Activated naive CD8-positive, alpha-beta T cell treated with anti-CD3 and anti-CD28 coated beads, Interleukin-2, amount 10 ng/mL, durations not matched to agents 7 days and 5 days (primary cell): Measurements from ENCODE around the gene NSMF. TPM values are rescaled to one million over a fixed set of nuclear protein-coding genes. Genes with fewer than 3 reads are reported as not detected.
A peak's percentile ranks its signal among the peaks of the same experiment; 100 is the strongest.

Experiments
- ATAC-seq: fragments of 150-1000 bp; cut with Tn5 transposase; one replicate; pipeline ENCODE4 v1.10.0; 2021; ENCODE audit warnings: low read depth, moderate library complexity
- POLR2A ChIA-PET: fragments of 350-600 bp; sonication (Branson Sonifier 250); formaldehyde crosslinking; loops from one replicate; lab custom pipeline; 2021; ENCODE audit warnings: antibody characterized with exemption; lab: Charles Lee
- DNase-seq: peaks from one replicate; pipeline ENCODE4 v3.0.0; 2021
- H3K27ac Mint-ChIP-seq: one replicate; pipeline ENCODE4 v1.8.0; 2022; ENCODE audit warnings: mild to moderate bottlenecking, mixed read lengths
- H3K27me3 Mint-ChIP-seq: one replicate; pipeline ENCODE4 v1.8.0; 2022; ENCODE audit warnings: mild to moderate bottlenecking, moderate library complexity, mixed read lengths
- H3K36me3 Mint-ChIP-seq: one replicate; pipeline ENCODE4 v1.8.0; 2021; ENCODE audit warnings: mild to moderate bottlenecking, mixed read lengths
- H3K4me1 Mint-ChIP-seq: one replicate; pipeline ENCODE4 v1.8.0; 2021; ENCODE audit warnings: mixed read lengths
- H3K4me3 Mint-ChIP-seq: one replicate; pipeline ENCODE4 v1.8.0; 2022; ENCODE audit warnings: mild to moderate bottlenecking, moderate library complexity, mixed read lengths
- H3K9me3 Mint-ChIP-seq: one replicate; pipeline ENCODE4 v1.8.0; 2021; ENCODE audit warnings: mixed read lengths
- total RNA-seq, 2 experiments: library from RNA; stranded (reverse); gene quantifications; one replicate each; pipeline ENCODE4 v1.2.3, GENCODE V29; 2021

NSMF gene
- total RNA-seq, 2 experiments from 2014 or later = 54.3 to 58.4 TPM

DNA sequence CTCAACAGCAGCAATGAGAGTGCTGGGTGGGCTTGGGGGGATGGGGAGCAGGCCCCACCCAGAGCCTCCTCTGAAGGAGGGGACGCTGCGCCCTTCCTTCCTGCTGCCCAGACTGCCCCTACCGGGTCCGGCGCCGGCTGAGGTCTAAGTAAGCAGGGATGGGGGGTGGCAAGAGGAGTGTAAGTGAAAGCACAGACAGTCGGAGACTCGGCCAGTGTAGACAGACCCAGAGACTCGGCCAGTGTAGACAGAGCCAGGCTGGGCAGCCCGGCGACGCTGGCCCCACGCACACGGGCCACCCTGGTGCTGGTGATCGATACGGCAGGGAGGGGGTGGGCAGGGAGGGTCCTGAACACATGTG is 10.6 kb downstream of the NSMF start:
- peak; percentile 26 for DNase-seq
- Mint-ChIP-seq H3K27me3 (peaks cover 7% of the 10 kb centered on the region), H3K4me1 (peaks cover 15% of the 10 kb centered on the region), H3K27ac (peak overlapping the region; percentile 38), H3K4me3 (no peak overlapping the region), H3K36me3 (peaks cover 23% of the 10 kb centered on the region), H3K9me3 (no peaks in the 10 kb centered on the region)
- POLR2A ChIA-PET = no interaction called here
- ATAC-seq = no peak

DNA sequence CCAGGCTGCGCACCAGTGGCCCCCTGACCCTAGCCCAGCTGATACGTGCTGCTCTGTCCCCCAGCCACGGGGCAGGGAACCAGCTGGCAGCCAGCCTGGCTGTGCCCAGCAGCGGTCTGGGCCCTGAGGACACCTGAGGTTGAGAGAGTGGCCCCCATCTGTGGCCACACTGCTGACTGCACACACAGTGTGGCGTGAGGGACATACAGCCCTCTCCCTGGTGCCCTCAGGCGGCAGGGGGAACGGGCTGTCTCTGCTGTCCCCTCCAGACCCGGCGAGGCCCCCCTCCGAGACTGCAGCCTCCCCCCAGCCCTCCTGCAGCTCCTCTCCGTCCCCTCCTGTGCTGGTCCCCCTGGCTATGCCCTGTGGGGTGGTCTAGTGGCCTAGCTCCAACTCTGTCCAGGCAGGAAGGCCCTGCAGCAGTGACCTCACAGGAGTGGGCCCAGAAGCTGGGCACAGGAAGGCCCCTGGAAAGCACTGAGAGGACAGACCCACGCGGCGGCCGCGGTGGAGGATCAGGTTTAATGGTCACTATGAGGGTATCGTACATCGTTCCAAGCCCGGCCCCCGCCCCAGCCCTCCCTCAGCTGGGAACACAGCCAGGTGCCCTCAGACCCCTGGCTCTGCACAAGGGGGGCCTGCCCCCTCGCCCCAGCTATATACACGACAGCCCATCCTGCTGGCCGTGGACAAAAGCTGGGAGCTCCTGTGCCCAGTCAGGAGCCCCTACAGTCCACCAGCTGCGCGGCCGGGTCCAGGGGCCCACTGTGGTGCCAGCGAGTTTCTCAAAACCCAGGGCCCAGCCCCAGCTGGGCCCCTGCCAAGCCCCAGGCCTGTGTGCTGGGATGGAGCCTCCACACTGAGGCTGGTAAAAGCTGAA is 11.2 kb downstream of the NSMF start:
- Mint-ChIP-seq H3K9me3 (no peaks in the 10 kb centered on the region), H3K27ac (no peak overlapping the region), H3K27me3 (peaks cover 13% of the 10 kb centered on the region), H3K36me3 (peaks cover 22% of the 10 kb centered on the region), H3K4me1 (peaks cover 15% of the 10 kb centered on the region), H3K4me3 (no peak overlapping the region)
- ATAC-seq (no peak), DNase-seq (peak; percentile 26)
- POLR2A ChIA-PET = no interaction called here

DNA sequence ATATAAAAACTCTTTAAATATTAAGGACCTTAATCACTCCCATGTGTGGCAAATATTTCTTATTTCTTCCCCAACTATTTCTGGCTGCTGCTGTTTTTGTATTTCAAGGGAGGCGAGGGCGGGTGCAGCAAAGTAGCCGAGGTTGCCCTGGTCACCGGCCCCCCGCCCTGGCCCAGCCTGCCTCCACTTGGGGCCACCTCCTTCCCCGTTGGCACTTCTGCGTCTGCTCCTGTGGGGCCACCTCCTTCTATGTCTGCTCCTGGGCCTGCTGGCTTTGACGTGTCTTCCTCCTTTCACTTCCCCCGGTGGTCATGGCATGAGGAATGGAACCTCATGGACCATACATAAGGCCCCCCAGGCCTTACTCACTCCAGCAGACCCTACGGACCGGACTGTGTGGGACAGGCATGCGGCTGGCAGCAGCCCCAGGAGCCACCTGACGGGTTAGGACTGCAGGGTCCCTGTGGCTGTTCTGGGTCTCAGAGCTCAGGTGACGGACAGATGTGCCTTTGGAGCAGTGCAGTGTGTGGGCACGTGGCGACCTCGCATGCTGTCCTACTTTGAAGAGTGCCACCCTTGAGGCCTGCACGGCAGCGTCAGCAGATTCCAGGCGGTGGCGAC is 12.2 kb downstream of the NSMF start:
- POLR2A ChIA-PET = interaction anchor here (0.7 to 1.8 kb wide), 2 partner anchors 9 to 12 kb away, joined by 3 to 5 read pairs; partner anchors contain the start of gene NSMF

DNA sequence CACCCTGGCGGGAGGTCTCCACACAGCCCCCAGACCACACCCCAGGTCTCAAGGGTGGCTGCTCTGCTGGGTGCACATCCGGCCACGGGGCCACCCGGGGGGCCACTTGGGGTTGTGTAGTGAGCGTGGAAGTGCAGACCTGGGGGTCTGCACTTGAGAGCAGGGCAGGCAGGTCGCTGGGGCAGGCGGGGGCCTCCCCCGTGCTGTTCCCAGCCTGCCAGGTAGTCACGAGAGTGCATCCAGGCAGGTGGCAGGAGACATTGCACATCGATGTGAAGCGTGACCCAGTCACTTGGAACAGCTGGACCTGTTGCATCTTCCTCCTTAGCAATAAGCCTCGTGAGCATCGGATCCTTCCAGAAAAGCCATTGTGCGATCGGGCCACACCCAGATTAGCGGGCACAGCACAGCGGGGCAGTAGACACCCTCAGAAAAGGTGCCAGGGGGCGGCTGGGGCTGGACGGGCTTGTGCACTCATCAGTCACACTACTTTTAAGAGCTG is 13.2 kb downstream of the NSMF start:
- Mint-ChIP-seq H3K27ac (no peak overlapping the region), H3K4me3 (no peak overlapping the region), H3K4me1 (peaks cover 13% of the 10 kb centered on the region), H3K9me3 (no peaks in the 10 kb centered on the region), H3K36me3 (peaks cover 17% of the 10 kb centered on the region), H3K27me3 (peaks cover 25% of the 10 kb centered on the region)
- no peak for ATAC-seq
- DNase-seq = peak; percentile 29
- POLR2A ChIA-PET = interaction anchor here (0.7 to 2.3 kb wide), 3 partner anchors 10 to 23 kb away, joined by 3 to 8 read pairs (median 5); partner anchors contain the start of genes EXD3, NOXA1 and NSMF

More for the DNA sequence above, 12.2 kb downstream of the NSMF start:
- DNase-seq = peak; percentile 28
- H3K9me3 Mint-ChIP-seq = no peaks in the 10 kb centered on the region
- peaks cover 17% of the 10 kb centered on the region for H3K36me3 Mint-ChIP-seq
- peaks cover 23% of the 10 kb centered on the region for H3K27me3 Mint-ChIP-seq
- H3K4me1 Mint-ChIP-seq = peaks cover 13% of the 10 kb centered on the region
- H3K27ac Mint-ChIP-seq = no peak overlapping the region
- no peak for ATAC-seq
- H3K4me3 Mint-ChIP-seq = no peak overlapping the region

DNA sequence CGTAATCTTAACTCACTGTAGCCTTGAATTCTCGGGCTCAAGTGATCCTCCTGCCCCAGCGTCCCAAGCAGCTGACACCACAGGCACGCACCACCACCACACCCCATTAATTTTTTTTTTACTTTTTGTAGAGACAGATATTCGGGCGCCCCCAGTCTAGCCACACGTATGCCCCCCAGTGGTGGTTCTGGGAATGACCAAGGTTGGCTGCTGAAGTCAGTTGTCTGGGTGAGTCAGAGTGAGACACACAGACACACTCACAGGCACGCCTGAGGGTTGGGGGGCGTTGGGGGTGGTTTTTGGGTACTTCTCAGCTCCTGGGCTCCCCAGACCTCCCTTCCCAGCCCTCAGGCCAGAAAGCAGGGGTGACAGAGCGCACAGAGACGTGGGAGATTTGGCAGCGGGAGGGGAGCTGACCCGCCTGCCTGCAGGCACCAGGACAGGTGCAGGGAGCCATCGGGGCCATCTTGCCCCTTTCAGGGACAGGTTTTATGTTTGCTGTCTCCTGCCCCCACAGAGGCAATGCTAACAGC is 13.8 kb downstream of the NSMF start:
- peak; percentile 87 for DNase-seq
- Mint-ChIP-seq H3K4me1 (peaks cover 13% of the 10 kb centered on the region), H3K27ac (no peak overlapping the region), H3K27me3 (peaks cover 25% of the 10 kb centered on the region), H3K9me3 (no peaks in the 10 kb centered on the region), H3K4me3 (no peak overlapping the region), H3K36me3 (peaks cover 17% of the 10 kb centered on the region)
- POLR2A ChIA-PET = interaction anchor here (1.8 to 2.3 kb wide), 2 partner anchors 10 to 22 kb away, joined by 5 to 8 read pairs; partner anchors contain the start of genes EXD3 and NOXA1
- peak; percentile 84 for ATAC-seq

DNA sequence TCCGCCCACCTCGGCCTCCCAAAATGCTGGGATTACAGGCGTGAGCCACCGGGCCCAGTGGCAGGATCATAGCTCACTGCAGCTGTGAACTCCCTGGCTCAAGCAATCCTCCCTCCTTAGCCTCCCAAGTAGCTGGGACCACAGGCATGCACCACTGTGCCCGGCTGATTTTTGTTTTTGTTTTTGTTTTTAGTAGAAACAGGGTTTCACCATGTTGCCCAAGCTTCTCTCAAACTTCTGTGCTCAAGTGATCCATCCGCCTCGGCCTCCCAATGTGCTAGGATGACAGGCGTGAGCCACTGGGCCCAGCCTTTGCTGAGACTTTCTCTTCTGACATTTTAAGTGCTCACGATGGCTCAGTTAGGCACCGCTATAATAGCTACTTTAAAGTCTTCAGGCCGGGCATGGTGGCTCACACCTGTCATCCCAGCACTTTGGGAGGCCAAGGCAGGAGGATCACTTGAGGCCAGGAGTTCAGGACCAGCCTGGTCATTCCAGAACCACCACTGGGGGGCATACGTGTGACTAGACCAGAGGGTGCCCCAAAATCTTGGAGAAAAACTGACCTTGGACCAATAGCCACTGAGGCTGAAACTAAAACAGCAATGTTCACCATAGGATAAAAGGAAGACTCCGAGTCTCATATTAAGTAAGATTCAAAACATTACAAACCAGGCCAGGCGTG is 14.9 kb downstream of the NSMF start:
- Mint-ChIP-seq H3K4me3 (no peak overlapping the region), H3K27ac (no peak overlapping the region), H3K9me3 (no peaks in the 10 kb centered on the region), H3K36me3 (peaks cover 10% of the 10 kb centered on the region), H3K4me1 (peaks cover 10% of the 10 kb centered on the region), H3K27me3 (peaks cover 27% of the 10 kb centered on the region)
- POLR2A ChIA-PET = interaction anchor here (1.0 to 2.3 kb wide), 3 partner anchors 9 to 21 kb away, joined by 3 to 8 read pairs (median 3); partner anchors contain the start of genes EXD3 and NOXA1
- ATAC-seq (no peak), DNase-seq (no peak)

DNA sequence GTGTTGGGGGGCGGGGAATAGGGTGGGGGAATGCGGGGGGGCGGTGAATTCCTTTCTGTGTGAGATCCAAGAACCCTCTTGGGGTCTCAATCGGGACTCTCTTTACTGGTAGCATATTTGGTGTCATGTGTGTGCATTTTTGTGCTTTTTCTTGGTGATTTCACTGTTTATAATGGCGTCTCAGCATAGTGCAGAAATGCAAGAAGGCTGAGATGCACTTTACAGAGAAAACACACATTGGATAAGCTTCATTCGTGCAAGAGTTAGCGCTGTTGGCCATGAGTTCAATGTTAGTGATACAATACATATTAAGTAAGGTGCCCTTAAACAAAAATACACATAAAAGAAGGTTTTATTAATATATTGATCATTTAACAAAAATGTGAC is 17.2 kb downstream of the NSMF start:
- peaks cover 8% of the 10 kb centered on the region for H3K4me1 Mint-ChIP-seq
- peaks cover under 1% of the 10 kb centered on the region for H3K36me3 Mint-ChIP-seq
- POLR2A ChIA-PET = interaction anchor here (1.1 kb wide), 1 partner anchor 14 kb away, joined by 4 read pairs; no protein-coding TSS in a partner anchor
- H3K4me3 Mint-ChIP-seq = peak overlapping the region; percentile 56
- DNase-seq (no peak), ATAC-seq (no peak)
- no peaks in the 10 kb centered on the region for H3K9me3 Mint-ChIP-seq
- H3K27me3 Mint-ChIP-seq = peaks cover 27% of the 10 kb centered on the region
- H3K27ac Mint-ChIP-seq = no peak overlapping the region

DNA sequence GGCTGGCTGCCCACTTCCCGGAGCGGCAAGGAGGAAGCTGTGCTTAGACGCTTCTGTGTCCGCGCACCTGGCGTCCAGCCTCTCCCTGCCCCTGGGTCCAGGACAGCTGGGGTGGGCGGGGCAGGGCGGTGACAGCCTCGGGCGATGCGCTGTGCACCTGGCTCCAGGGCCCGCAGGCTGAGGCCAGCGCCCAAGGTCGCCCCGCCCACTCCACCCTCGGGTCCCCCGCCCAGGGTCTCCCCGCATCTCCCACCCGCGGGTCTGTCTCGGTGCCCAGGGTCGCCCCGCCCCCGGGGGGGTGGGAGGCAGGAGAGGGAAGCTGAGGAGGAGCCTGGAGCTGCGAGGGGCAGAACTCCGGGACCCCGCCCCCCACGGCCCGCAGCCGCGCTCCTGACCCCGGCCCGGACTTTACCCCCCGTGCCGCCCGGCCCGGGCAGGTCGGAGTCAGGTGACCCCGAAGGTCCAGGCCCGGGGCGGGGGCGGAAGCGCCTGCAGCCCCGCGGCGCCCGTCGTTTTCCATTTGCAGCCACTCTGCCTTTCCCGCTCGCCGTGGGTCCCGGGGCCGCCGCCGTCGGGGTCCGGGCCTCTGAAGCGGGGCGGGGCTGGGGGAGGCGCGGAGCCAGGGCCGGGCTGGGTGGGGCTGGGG is 17.7 kb downstream of the NSMF start, which contains the start of gene ENTPD8:
Gene ENTPD8, minus strand, starts transcription at position 69 of the 646 bp plus-strand sequence. CDS start 3,072 bp downstream, outside the sequence.
- H3K27ac Mint-ChIP-seq = no peak within 1 kb of the TSS
- DNase-seq = peak; percentile 42
- peaks cover 27% of the 10 kb centered on the region for H3K27me3 Mint-ChIP-seq
- no peaks in the 10 kb centered on the region for H3K36me3 Mint-ChIP-seq
- H3K9me3 Mint-ChIP-seq = no peaks in the 10 kb centered on the region
- H3K4me3 Mint-ChIP-seq = peak within 1 kb of the TSS; percentile 56
- POLR2A ChIA-PET = interaction anchor here (1.1 kb wide), 1 partner anchor 14 kb away, joined by 4 read pairs; no protein-coding TSS in a partner anchor
- ATAC-seq = no peak
- H3K4me1 Mint-ChIP-seq = peaks cover 8% of the 10 kb centered on the region

DNA sequence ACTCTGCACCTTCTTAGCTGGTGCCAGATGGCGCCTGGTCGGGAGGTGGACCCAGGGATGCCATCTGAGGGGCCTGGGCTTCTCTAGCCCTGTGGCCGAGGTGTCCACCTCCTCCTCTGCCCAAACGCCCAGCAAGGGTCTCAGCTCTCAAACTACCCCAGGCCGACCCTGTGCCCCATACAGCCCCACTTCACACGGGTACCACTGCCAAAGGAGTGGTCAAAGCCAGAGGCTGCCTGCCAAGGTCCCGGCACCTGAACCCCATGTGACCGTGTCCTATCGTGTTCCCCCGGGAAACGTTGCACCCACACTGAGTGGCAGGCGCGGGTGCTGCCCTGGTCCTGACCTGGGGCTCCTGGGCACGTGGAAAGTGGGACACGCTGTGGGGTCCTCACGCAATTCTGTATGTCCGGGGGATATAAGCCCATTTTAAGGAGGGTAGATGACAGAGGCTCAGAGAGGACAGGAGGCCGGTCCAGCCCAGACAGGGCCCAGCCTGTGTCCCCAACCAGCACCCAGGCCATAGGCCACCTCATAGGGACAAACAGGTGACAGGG is 19.9 kb downstream of the NSMF start:
- DNase-seq (peak; percentile 32), ATAC-seq (no peak)
- H3K27ac Mint-ChIP-seq = no peak overlapping the region
- peaks cover 4% of the 10 kb centered on the region for H3K4me1 Mint-ChIP-seq
- no peaks in the 10 kb centered on the region for H3K9me3 Mint-ChIP-seq
- no peaks in the 10 kb centered on the region for H3K36me3 Mint-ChIP-seq
- no peak overlapping the region for H3K4me3 Mint-ChIP-seq
- peaks cover 22% of the 10 kb centered on the region for H3K27me3 Mint-ChIP-seq
- POLR2A ChIA-PET = no interaction called here

DNA sequence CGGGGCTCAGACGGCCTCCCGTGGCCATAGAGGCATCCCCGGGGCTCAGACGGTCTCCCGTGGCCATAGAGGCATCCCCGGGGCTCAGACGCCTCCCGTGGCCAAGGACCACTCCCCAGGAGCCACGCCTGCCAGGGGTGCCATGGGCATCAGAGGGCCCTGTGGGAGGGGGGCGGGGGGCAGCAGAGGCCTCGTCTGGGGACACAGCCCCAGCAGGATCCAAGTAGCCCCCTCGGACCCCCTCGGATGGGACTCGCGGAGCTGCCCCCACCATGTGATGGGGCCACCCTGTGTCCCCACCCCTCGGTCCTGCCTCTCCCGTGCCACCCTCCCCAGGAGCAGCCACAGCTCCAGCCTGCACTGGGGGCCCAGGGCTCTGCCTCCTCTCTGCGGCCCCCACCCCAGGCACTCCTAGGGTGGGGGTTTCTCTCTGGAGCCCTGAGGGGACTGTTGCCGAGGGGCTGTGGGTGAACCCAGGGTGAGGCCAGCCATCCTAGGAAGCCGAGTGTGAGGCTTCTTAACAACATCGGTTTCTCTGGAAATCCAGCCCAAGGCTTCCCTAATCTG is 20.5 kb downstream of the NSMF start:
- POLR2A ChIA-PET = interaction anchor here (0.5 kb wide), 1 partner anchor 368 kb away, joined by 6 read pairs; the partner anchor contains the start of gene SAPCD2
- Mint-ChIP-seq H3K27me3 (peaks cover 20% of the 10 kb centered on the region), H3K4me1 (peaks cover 4% of the 10 kb centered on the region), H3K9me3 (no peaks in the 10 kb centered on the region), H3K36me3 (no peaks in the 10 kb centered on the region), H3K4me3 (no peak overlapping the region), H3K27ac (no peak overlapping the region)
- ATAC-seq = no peak
- DNase-seq = no peak

DNA sequence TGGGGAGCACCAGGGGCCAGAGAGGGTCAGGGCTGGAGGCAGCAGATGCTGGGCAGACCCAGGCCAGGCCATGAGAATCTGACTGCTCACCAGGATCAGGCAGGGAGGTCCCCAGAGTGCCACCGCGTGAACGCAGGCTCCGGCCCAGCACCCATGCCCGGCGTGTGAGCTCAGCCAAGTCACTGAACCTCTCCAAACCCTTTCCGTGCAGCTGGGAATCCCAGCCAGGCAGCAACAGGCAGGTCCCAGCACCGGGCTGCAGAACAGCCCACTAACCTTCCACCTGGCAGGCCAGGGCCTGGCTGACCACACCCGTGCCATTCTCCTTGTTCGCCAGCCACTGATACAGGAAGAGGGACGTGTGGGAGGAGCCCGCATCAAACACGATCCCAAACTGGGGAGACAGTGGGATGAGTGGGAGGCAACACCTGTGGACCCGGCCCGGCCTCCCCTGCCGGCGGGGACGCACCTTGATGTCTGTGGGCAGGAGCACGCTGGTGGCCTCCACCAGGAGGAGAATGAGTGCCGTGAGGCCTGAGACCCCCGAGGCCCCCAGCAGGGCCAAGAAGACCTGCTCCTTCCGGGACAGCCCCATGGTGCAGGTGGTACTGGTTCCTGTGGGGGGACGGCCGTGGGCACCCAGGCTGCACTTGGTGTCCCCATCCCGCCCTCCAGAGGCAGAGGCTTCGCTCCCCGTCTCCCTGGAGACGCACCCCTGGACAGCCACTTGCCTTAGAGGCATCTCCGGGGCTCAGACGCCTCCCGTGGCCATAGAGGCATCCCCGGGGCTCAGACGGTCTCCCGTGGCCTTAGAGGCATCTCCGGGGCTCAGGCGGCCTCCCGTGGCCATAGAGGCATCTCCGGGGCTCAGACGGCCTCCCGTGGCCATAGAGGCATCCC is 21.2 kb downstream of the NSMF start:
- no peak overlapping the region for H3K27ac Mint-ChIP-seq
- POLR2A ChIA-PET = interaction anchor here (0.5 kb wide), 1 partner anchor 368 kb away, joined by 6 read pairs; the partner anchor contains the start of gene SAPCD2
- no peak for ATAC-seq

More for the DNA sequence above, 21.2 kb downstream of the NSMF start:
- Mint-ChIP-seq H3K9me3 (no peaks in the 10 kb centered on the region), H3K4me3 (no peak overlapping the region), H3K4me1 (peaks cover 4% of the 10 kb centered on the region), H3K36me3 (no peaks in the 10 kb centered on the region), H3K27me3 (peaks cover 14% of the 10 kb centered on the region)
- DNase-seq = peak; percentile 31
